ENCODE data around the gene TIMP2. TPM values are rescaled to one million over a fixed set of nuclear protein-coding genes. Genes with fewer than 3 reads are reported as not detected.

The TIMP2 gene
- total RNA-seq, 1 experiment from 2014 or later, result 29.0 TPM

DNA sequence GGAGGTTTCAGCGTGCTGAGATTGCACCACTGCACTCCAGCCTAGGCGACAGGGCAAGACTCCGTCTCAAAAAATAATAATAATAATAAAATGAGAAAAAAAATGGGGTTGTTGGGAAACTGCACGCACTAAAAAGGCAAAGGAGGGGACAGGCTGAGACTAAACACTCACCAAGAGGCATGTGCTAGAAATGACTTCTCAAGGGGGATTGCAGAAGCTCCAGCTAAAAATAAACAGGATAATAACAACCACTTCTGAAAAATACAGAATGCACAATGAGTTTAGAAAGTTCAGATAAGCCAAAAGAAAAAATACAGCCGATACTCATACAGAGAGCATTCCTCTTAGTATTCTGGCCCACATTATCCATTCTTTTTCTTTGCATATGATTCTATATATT is 15.1 kb upstream of the TIMP2 start:
- no peak overlapping the region for H4K8ac ChIP-seq (replicated peaks; ENCODE audit: insufficient read length, low read depth, low read length)
- no peak overlapping the region for H3K56ac ChIP-seq (ENCODE audit: insufficient read length, low read depth, low read length)
- H4K5ac ChIP-seq (ENCODE audit: insufficient read length, low read depth, low read length), result no peak overlapping the region
- Mint-ChIP-seq H3K9me3 (no peaks in the 10 kb centered on the region), H3K27me3 (ENCODE audit: low read depth) (peaks cover 11% of the 10 kb centered on the region), H3K4me1 (peaks cover 0 to 15% of the 10 kb centered on the region in 2 experiments; a peak in 1 of 4 replicates), H3K36me3 (ENCODE audit: insufficient read depth in 1 of 3, low read depth in 3 of 3) (no peaks in the 10 kb centered on the region), H3K4me3 (no peak overlapping the region), H3K27ac (no peak overlapping the region)
- H3K9ac ChIP-seq (ENCODE audit: extremely low read depth, insufficient read length, low read length), result no peak overlapping the region
- no peaks in the 10 kb centered on the region for H3K23me2 ChIP-seq (ENCODE audit: insufficient read length, low read depth, low read length, poor library complexity, severe bottlenecking)
- H3K14ac ChIP-seq (ENCODE audit: insufficient read depth, low read length), result no peak overlapping the region
- H2BK5ac ChIP-seq (ENCODE audit: insufficient read length, low read length), result no peak overlapping the region
- H3K27ac ChIP-seq (ENCODE audit: insufficient read length, low read depth, low read length), result no peak overlapping the region
- DNase-seq, result no peak
- no peak overlapping the region for H4K91ac ChIP-seq (ENCODE audit: insufficient read length, low read depth, low read length)
- no peaks in the 10 kb centered on the region for H3K4me1 ChIP-seq (ENCODE audit: insufficient read depth, low read length)
- H3K4ac ChIP-seq (ENCODE audit: low read depth, low read length), result no peak overlapping the region
- H3K27me3 ChIP-seq (ENCODE audit: insufficient read depth, low read length), result no peaks in the 10 kb centered on the region
- no peak overlapping the region for H2AFZ ChIP-seq (ENCODE audit: low read length)
- TF ChIP-seq, protein P1, sequence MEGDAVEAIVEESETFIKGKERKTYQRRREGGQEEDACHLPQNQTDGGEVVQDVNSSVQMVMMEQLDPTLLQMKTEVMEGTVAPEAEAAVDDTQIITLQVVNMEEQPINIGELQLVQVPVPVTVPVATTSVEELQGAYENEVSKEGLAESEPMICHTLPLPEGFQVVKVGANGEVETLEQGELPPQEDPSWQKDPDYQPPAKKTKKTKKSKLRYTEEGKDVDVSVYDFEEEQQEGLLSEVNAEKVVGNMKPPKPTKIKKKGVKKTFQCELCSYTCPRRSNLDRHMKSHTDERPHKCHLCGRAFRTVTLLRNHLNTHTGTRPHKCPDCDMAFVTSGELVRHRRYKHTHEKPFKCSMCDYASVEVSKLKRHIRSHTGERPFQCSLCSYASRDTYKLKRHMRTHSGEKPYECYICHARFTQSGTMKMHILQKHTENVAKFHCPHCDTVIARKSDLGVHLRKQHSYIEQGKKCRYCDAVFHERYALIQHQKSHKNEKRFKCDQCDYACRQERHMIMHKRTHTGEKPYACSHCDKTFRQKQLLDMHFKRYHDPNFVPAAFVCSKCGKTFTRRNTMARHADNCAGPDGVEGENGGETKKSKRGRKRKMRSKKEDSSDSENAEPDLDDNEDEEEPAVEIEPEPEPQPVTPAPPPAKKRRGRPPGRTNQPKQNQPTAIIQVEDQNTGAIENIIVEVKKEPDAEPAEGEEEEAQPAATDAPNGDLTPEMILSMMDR (conservative IDR thresholded peaks at IDR 0.05), result no peak
- H3K18ac ChIP-seq (ENCODE audit: insufficient read length, low read depth, low read length), result no peak overlapping the region
- no peak overlapping the region for H2BK20ac ChIP-seq (ENCODE audit: low read depth, low read length, poor library complexity, severe bottlenecking)
- H3K4me2 ChIP-seq (ENCODE audit: insufficient read depth, insufficient read length, low read length), result no peak overlapping the region
- no peak overlapping the region for H3K23ac ChIP-seq (ENCODE audit: insufficient read length, low read depth, low read length)
- no peak overlapping the region for H2AK5ac ChIP-seq (ENCODE audit: insufficient read length, low read length)
- no peak overlapping the region for H2BK120ac ChIP-seq (ENCODE audit: low read depth, low read length, poor library complexity, severe bottlenecking)
- H4K20me1 ChIP-seq (ENCODE audit: control insufficient read depth, insufficient read depth, insufficient read length), result no peaks in the 10 kb centered on the region
- H3K79me1 ChIP-seq (ENCODE audit: insufficient read depth, low read depth, low read length, poor library complexity, severe bottlenecking), result no peaks in the 10 kb centered on the region
- no peak overlapping the region for H2BK15ac ChIP-seq (ENCODE audit: low read depth, low read length)
- H3K79me2 ChIP-seq (ENCODE audit: insufficient read depth, low read length), result no peaks in the 10 kb centered on the region
- no peak overlapping the region for H3T11ph ChIP-seq (ENCODE audit: low read length)
- no CpG with 5 or more reads among the region's 5 CpGs for WGBS (ENCODE audit: extremely low coverage, insufficient read length, low lambda C conversion rate)
- H3K9me3 ChIP-seq (ENCODE audit: control insufficient read depth, low read depth, low read length), result no peaks in the 10 kb centered on the region
- no peak overlapping the region for H2BK12ac ChIP-seq (ENCODE audit: insufficient read length, low read depth, low read length)

All from H9 (cell line).